ENCODE measurements around the gene ADGRV1. TPM values are rescaled to one million over a fixed set of nuclear protein-coding genes. Genes with fewer than 3 reads are reported as not detected.

Gene ADGRV1
- total RNA-seq, 1 donor from 2014 or later = 474 TPM

Other genes starting within 250 kb of the ADGRV1 start
- 32.0 TPM for gene CETN3, start 149.0 kb upstream of the ADGRV1 start, total RNA-seq
- 18.7 TPM for gene MBLAC2, start 84.0 kb upstream of the ADGRV1 start, total RNA-seq
- 4.5 TPM for gene POLR3G, start 83.9 kb upstream of the ADGRV1 start, total RNA-seq
- gene LYSMD3, start 29.2 kb upstream of the ADGRV1 start, total RNA-seq = 25.6 TPM

Data from occipital lobe (tissue), 1 donor.